GM19463 (cell line): ENCODE results near the gene CACNA1C.

Experiments
- ATAC-seq: cut with Tn5 transposase; IDR thresholded peaks from one replicate; pipeline ENCODE4 v1.9.1; 2021; ENCODE audit warnings: mild to moderate bottlenecking, moderate library complexity; ENCODE audit not compliant: unreplicated experiment

CACNA1C gene

GRCh38 chr12:2533036-2533435 lies 480.2 kb downstream of the CACNA1C start:
- ATAC-seq = no peak

DNA sequence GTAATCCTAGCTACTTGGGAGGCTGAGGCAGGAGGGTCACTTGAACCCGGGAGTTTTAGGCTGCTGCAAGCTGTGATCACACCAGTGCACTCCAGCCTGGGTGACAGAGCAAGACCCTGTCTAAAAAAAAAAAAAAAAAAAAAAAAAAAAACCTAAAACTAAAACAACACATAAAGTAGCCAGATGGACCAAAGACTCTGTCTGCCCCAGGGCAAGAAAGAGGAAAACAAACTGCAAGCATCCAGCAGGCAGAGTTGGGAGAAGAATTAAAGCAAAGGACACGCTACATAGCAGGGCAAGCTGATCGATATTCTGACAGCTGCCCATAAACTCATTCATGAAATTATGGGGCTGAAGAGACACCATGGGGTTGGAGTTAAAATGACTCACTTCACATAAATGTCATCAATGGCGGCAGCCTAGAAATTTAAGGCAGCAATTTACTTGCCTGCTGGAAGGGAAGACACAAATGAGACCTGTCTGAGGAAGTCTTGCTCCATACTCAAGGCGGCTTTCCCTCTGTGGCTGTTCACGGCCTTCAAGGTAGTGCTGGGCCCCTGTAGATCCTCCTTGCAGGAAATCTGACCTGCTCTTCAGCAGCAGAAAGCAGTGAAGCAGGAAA lies 482.9 kb downstream of the CACNA1C start:
- no peak for ATAC-seq

GRCh38 chr12:2536724-2537123 lies 483.9 kb downstream of the CACNA1C start:
- no peak for ATAC-seq

DNA sequence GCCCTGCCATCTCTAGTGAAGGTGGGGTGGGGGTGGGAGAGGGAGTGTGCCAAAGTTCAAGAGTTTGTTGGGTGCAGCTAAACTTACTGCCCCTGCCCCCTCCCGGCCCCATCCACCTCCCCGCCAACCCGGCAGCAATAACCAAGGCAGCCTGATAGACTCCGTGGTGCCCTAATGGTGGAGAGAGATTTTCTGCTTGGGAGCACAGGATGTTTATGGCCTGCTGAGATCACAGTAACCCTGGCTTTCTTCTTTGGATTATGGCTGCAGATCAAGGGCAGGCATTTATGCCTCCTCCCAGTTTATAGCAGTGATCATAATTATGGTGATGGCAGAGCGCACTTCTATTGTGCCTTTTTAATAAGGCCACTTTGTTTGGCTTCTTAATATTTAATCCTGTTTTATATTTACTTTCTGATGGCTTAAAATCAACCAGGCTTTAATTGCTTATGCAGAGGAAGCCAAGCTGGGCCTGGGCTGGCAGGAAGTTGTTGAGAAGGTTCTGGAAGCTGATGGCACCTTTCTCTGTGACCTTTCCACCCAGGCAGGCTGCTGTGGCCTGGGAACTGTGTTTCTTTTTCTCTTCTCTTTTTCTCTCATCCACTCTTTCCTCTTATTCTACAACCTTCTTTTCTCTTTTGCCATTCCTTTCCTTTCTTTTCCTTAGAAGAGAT lies 485.2 kb downstream of the CACNA1C start:
- ATAC-seq = no peak

GRCh38 chr12:2539938-2540337 lies 487.2 kb downstream of the CACNA1C start:
- no peak for ATAC-seq

DNA sequence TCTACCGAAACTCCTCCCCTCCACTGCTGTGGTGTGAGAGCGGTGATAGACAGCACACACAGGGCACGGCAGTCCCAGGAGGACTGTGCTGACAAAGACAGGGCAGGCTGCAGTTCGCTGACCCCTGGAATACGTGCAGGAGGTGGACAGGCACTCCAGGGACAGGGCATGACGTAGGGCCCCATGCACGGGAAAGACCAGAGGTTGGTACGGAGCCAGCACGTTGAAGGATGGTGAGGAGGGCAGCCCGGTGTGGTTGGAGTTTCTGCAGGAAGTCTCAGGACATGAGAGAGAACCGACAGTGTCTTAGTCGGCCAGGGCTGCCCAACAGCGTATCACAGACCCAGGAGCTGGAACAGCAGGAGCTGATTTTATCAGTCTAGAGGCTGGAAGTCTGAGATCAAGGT lies 487.8 kb downstream of the CACNA1C start:
- no peak for ATAC-seq

DNA sequence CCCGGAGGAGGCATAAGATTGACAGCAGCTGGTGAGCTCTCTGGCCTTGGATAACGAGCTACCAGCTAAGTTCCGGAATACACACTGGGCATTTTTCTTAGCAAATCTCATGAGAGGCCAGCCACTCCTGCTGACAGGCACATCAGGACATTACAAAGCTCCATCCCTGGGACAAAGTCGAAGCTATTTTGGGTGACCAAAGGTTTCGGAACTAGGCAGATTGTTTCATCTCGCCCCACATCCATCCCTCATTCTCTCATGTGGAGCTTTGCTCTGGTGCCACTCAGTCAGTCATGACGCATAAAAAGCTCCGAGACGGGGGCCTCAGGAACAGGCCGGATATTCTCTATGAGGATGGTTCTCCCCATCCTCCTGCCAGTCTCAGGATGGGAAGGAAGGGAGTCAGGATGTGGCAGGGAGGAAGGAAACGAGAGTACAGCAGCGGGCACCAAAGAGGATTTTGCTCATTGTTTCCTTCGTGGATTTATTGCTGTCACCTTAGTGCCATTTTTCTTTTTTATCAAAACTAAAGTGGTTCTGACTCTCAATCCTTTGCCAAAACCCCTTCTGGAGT lies 488.9 kb downstream of the CACNA1C start:
- no peak for ATAC-seq

DNA sequence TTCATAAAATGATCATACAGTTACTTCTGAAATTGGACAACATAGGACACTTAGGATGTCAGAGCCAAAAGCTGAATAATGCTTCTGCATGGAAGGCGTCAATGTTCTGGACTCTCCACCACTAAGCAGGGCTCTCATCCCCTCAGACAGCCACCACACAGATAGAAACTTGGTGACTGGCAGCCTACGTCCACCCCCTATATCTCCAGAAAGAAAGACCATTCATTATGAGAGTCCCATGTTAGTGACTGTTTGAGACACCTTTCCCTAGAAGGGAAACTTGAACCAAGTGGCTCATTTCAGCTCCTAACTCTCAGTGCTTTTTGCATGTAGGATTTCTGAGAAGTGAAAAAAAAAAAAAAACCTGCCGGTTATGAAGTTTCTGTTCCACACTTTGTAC lies 491.0 kb downstream of the CACNA1C start:
- no peak for ATAC-seq

- no peak for ATAC-seq
Observed at GRCh38 chr12:2544230-2544629, 491.4 kb downstream of the CACNA1C start.

DNA sequence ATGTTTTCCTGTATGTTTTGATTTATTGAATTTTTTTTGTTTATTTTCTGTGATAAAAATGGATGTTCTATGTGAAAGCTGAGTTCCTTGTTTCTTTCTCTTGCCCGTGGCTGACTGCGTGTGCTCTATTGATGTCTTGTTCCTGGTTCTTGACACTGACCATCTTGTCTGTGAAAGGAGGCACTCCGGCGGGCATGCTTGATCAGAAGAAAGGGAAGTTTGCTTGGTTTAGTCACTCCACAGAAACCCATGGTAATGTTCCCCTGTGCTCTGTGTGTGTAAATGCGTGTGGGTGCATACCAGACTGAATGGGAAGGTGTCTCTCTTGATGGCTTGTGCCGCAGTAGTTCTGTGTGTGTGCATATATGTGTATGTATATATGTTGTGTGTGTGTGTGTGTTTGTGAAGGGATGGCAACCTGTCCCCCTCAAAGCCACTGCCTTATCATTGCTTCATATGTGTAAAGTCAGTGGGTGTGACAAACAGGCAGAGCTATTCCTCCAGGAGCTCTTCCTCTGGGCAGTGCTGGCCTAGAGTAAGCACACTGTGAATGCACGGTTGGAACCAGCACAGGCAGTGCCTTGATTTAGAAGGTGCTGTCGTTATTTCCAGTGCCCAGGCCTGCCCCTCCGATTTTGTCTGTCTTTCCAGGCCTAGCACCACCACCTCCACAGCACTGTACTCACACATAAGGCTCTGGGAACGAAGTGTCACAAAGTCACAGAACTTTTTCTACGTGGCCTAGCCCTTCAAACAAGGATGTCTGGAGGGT lies 494.7 kb downstream of the CACNA1C start:
- ATAC-seq = no peak

- ATAC-seq = no peak
Observed at GRCh38 chr12:2548081-2548480, 495.3 kb downstream of the CACNA1C start.

DNA sequence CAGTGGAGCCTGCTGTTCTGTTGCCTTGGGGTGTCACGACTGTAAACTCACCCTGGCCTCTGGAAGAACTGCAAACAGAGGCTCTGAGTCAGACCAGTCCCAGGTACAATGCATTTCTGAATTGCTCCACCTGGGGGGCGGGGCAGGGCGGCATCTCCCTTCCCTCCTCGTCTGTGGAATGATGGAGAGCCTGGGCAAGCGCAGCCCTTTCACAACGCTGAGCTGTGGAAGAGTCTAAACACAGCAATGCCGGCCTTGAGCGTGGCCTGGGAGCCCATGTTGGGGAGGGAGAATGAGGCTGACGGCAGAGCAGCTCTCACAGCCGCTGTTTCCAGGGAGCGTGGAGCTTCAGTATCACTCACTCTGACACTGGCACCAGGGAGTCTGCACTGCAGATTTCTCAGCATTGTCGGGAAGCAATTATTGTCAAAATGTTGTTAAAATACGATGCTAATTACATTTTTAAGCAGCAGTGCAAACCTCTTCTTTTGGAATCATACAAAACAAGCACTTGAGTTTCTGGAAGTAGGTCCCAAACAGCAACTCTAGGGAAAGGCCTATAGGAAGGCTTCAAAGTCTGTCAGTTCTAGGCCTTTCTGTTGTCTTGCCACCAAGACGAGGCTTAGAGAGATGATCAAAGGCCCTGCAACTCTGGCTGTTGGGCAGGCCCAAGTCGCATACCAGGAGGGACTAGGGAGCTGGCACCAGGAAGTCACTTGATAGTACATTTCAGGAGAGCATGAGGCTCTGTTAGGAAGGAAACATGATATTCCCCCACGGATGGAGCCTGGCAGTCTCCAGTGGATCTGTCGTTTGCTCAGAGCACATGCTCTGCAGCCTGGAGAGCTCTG lies 498.0 kb downstream of the CACNA1C start:
- ATAC-seq = no peak

DNA sequence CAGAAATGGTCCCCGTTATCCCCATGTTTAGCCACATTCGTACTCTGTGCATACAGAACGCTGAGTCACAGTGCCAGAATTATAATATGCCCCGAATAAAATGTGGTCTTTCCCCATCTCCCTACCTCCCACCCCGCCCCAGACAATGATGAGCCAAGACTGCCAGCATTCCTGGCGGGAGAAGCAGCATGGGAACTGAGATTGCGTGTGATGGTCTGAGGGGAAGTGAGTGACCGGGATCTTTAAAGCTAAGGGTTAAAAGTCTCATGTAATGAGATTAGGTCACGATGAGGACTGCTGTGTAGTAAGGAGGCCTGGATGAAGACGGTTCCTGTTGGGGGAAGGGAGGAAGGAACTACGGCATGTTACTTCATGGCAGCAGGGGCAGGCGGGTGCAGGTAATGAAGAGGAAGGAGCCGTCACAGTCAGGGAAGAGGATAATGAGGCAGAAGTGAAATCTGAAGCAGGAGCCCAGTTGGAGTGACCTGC lies 498.7 kb downstream of the CACNA1C start:
- no peak for ATAC-seq

DNA sequence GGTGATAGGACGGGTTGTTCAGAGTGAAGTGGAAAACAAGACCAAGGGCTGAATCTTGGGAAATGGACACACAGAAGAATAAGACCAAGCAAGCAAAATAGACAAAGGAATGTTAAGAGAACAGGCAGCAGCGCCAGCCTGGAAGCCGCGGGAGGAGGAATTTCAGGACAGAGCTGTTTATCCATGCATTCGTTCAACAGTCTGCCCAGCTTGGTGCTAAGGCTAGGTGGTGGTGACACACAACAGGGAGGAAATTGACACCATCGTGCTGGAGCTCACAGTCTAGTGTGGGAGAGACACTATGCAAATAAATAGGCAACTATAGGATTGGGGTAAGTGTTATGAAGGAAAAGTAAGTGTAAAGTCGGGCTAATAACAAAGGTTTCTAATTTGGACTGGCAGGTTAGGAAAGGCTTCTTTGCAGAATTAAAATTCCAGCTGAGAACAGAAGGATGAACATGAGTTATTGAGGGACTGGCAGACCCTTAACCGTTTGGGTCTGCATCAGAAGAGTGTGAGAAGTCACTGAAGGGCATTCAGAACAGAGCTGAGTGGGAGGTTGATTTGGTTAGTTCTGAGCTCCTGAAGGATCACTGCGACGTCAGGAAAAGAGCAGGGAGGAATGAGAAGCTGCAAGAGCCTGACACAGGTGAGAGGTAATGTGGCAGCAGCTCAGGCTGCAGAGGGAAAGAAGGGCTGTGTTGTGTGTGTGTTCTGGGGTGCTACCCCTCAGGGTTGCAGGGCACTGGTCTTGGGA lies 499.4 kb downstream of the CACNA1C start:
- no peak for ATAC-seq

DNA sequence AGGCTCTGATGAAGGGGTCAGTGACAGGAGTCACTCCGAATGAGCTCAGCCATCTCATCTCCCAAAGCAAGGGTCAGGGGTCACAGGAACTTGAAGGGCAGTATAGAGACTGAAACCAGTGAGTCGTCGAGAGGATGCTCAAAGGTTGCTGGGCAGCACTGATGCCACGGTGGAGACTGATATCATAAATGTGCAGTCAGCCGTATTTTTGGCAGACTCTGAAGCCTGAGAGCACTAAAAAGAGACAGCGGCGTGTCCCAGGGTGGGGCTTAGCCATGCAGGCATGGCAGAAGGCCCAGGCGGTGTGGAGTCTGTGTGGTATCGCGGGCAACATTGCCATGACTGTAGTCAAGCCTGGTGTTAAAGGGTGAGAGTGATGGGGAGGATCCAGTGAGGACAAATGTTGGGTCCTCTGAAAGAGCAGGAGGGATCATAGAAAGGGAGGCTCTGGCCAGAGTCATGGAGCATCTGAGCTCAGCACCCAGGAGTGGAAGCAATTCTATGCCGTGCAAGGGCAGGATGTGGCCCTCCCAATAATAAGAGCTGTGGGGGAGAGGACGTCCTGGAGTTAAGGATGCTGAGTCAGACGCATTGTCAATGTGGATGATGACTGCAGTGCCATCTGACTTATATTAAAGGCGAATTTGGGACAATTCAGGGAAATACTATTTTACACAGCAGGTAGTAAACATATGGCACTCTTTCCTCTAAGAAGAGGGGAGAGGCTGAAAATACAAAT lies 500.8 kb downstream of the CACNA1C start:
- no peak for ATAC-seq

DNA sequence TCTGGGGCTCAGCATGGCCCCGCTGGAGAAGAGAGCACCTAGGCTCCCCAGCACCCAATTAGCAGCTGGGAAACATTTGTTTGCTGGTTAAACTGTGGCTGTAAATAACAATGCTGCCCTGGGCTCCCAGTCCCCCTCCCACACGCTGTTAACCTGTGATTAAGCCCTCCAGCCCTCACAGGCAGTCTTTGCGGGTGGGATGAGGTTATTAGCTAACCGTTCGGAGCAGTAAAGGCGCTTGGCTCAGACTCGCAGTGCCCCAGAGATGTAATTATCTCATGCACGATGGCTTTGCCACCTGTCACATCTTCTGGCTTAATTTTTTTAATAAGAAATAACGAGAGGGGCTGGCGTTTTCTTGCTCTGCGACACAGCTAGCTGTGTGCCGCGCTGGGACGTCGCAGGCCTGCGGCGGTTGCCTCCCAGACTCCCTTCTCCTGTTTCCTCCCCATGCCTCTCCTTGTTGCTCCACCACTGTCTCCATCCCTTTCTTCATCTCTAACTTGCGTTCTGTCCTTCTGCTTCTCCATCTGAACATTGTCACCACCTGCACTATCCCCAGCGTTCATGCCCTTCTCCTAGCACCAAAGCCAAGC lies 502.8 kb downstream of the CACNA1C start:
- no peak for ATAC-seq

DNA sequence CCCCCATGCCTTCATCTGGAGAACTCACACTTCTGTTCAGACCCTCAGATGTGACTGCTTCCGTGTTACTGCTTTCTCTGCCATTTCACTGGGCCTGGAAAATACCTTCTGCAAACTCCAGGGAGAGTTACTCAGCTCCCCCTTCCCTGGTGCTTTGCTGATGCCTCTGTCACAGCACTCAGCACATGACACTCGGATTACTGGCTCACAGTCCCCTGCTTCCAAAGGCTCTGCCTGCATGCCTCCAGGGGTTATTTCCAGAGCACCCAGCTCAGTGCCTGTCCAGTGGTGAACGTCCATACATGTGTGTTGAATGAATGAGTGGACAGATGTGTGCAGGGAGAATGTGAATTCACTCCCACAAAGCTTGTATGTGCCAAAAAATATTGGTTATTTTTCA lies 504.8 kb downstream of the CACNA1C start:
- ATAC-seq = no peak

GRCh38 chr12:2559931-2560330 lies 507.1 kb downstream of the CACNA1C start:
- ATAC-seq = no peak

DNA sequence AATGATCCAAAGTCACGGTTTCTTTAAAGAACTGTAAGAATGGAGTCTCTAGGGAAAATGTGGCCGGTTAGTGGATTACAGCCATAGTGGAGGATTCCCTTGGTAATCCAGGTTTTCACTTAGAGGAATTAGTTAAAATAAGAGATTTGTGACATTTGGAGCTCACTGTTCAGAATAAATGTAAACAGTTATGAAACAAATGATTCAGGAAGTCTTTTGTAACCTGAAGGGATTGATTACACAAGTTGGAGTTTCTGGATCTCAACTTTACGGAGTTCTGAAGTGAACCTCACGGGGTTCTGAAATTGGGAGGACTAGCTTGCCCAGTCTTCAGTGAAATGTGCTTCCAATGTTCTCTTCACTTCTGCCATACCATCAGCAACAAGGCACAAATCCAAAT lies 507.6 kb downstream of the CACNA1C start:
- ATAC-seq = no peak
